ENCODE results near the gene GPC6.
"Not testable (repeated sequence)": the region's sequence is repeated elsewhere in the genome, so short reads cannot be mapped to it uniquely, and the experiment has no call there.

Gene GPC6

GRCh38 chr13:94199135-94199534 is 972.5 kb downstream of the GPC6 start:
- no peak overlapping the region for H3K4me3 ChIP-seq (ENCODE audit: control insufficient read depth, low read depth, low read length)
- TF ChIP-seq CTCF (IDR thresholded peaks at IDR 0.05; ENCODE audit: control insufficient read depth, insufficient read depth, low read depth, low read length, missing control alignments) = no peak
- no peak for DNase-seq (ENCODE audit: low read depth)

- no peak for TF ChIP-seq CTCF (IDR thresholded peaks at IDR 0.05; ENCODE audit: control insufficient read depth, insufficient read depth, low read depth, low read length, missing control alignments)
- no peak overlapping the region for H3K4me3 ChIP-seq (ENCODE audit: control insufficient read depth, low read depth, low read length)
- DNase-seq (ENCODE audit: low read depth) = no peak
These were observed 974.4 kb downstream of the GPC6 start for GRCh38 chr13:94201022-94201421.

GRCh38 chr13:94204163-94204562 is 977.6 kb downstream of the GPC6 start:
- TF ChIP-seq CTCF (IDR thresholded peaks at IDR 0.05; ENCODE audit: control insufficient read depth, insufficient read depth, low read depth, low read length, missing control alignments) = no peak
- no peak for DNase-seq (ENCODE audit: low read depth)
- no peak overlapping the region for H3K4me3 ChIP-seq (ENCODE audit: control insufficient read depth, low read depth, low read length)

GRCh38 chr13:94204946-94205345 is 978.3 kb downstream of the GPC6 start:
- no peak overlapping the region for H3K4me3 ChIP-seq (ENCODE audit: control insufficient read depth, low read depth, low read length)
- DNase-seq (ENCODE audit: low read depth) = no peak
- TF ChIP-seq CTCF (IDR thresholded peaks at IDR 0.05; ENCODE audit: control insufficient read depth, insufficient read depth, low read depth, low read length, missing control alignments) = no peak

- no peak overlapping the region for H3K4me3 ChIP-seq (ENCODE audit: control insufficient read depth, low read depth, low read length)
- DNase-seq (ENCODE audit: low read depth) = no peak
- no peak for TF ChIP-seq CTCF (IDR thresholded peaks at IDR 0.05; ENCODE audit: control insufficient read depth, insufficient read depth, low read depth, low read length, missing control alignments)
These were observed 979.3 kb downstream of the GPC6 start for GRCh38 chr13:94205896-94206295.

GRCh38 chr13:94209117-94209516 is 982.5 kb downstream of the GPC6 start:
- no peak for TF ChIP-seq CTCF (IDR thresholded peaks at IDR 0.05; ENCODE audit: control insufficient read depth, insufficient read depth, low read depth, low read length, missing control alignments)
- no peak overlapping the region for H3K4me3 ChIP-seq (ENCODE audit: control insufficient read depth, low read depth, low read length)
- DNase-seq (ENCODE audit: low read depth) = no peak

GRCh38 chr13:94209913-94210312 is 983.3 kb downstream of the GPC6 start:
- not testable (repeated sequence) for H3K4me3 ChIP-seq (ENCODE audit: control insufficient read depth, low read depth, low read length)

More at GRCh38 chr13:94209913-94210312, 983.3 kb downstream of the GPC6 start:
- DNase-seq (ENCODE audit: low read depth) = not testable (repeated sequence)
